Stimulated activated CD4-positive, alpha-beta T cell treated with anti-CD3 and anti-CD28 coated beads, Interleukin-4, amount 100 ng/mL, for 4 hours (primary cell): ENCODE results near the gene AMN.
"Not testable (repeated sequence)": the region's sequence is repeated elsewhere in the genome, so short reads cannot be mapped to it uniquely, and the experiment has no call there.

Source experiments
- DNase-seq, 2 experiments: peaks; one replicate each; pipeline ENCODE4 v3.0.0-alpha.2; 2020

Gene AMN

DNA sequence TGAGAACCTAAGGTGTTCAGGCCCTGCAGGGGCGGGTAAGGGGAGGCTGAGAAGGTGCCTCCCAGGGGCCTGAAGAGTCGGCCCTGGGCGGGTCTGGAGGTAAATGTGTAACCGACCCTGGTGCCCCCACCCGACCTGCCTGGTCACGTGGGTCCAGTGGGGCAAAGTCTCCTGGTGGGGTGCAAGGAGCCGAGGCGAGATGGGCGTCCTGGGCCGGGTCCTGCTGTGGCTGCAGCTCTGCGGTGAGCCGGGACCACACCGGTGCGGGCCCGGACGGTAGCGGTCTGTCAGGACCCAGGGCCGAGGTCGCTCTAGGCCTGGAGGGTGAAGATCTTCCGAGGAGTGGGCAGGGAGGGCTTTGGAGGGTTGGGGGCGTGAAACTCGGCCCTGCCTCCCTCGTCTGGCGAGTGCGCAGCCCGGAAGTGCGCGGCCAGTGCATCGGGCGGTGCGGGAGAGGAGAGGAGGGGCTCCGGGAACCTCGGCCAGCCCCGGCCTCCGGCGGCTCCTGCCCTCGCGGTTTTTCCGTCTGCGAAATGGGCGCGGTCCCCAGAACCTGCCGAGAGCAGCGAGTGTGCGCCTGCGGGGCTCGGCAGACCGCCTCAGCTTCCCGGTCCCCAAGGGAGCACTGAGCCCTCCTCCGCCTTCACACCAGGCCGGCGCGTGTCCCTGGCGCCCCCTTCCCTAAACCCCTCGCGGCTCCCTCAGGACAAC is at the start of gene AMN:
Gene AMN (plus strand): TSS at position 174 of the 711 bp plus-strand sequence. CDS start 26 bp downstream, at position 200.
- DNase-seq, result no peak

DNA sequence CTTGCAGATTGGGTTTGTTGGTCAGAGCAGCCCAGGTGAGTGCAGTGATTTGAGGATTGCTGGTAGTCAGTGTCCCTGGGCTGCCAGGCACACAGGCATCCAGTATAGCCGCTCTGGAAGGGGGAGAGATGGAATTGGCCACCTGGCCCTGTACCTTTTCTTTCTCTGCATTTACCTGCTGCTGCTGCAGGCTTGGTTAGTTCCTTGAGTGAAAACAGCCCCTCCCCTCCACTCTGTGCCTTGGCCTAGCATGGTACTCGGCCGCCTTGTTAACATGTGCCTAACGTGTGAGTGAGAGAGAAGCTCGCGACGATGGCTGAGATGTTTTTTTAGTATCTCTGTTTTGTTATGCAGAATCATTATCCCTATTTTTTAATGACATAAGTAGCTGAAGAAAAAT is 49.3 kb upstream of the AMN start:
- DNase-seq, result no peak

GRCh38 chr14:102873546-102874061 is 48.9 kb upstream of the AMN start:
- DNase-seq, result no peak

- no peak for DNase-seq
Measured at GRCh38 chr14:102875652-102876051, 46.8 kb upstream of the AMN start.

GRCh38 chr14:102877511-102877910 is 45.0 kb upstream of the AMN start:
- DNase-seq, result not testable (repeated sequence)

DNA sequence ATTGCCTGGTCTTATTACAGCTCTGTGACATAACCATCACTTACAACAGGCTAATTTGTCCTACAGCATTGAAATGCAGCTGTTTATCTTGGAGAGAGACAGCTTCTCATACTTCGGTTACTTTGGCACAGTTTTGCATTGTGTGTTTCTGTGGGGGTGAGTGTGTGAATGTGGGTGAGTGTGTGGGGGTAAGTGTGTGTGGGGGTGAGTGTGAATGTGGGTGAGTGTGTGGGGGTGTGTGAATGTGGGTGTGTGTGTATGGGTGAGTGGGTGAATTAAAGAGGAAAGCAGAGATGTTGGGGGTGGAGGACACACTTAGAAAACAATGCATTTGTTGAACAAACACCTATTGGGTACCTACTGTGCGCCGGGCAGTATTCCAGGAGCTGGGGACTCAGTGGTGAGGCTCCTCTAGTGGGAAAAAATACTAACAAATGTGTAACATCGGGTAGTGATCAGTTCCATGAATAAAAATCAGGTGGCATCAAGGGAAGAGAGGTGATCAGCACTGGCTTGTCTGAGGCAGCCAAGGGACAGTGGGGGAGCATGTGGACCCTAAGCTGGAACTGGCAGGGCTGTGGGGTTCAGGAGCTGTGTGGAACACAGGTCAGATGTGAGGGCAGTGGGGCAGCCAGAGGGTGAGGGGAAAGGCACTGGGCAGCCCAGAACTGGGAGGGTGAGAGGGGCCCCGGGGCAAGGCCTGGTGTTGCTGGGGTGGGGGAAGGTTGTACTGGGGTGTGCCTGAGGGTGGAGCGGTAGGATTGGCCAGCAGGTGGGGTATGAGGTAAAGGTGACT is 44.1 kb upstream of the AMN start:
- no peak for DNase-seq

GRCh38 chr14:102878970-102879460 is 43.4 kb upstream of the AMN start:
- DNase-seq, result no peak

- no peak for DNase-seq
Measured at GRCh38 chr14:102882226-102882906, 40.1 kb upstream of the AMN start.

DNA sequence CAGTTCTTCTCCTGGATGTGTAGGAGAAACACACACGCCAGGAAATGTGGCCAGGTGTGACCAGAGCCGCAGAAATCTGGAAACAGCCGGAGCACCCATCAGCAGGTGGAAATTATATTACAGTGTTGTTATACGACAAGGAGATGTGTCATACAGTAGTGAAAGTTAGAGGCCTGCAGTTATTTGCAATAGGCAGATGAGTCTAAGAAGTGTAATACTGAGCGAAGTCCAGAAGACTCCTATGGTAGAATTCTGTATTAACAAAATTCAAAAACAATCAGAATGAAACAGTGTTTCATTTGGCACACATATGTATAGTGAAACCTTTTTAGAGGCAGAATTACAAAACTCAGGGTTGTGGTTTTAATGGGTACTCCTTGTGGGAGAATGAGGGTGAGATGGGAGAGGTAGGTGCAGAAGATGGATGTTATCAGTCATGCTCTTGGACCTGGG is 39.3 kb upstream of the AMN start:
- DNase-seq, result no peak

DNA sequence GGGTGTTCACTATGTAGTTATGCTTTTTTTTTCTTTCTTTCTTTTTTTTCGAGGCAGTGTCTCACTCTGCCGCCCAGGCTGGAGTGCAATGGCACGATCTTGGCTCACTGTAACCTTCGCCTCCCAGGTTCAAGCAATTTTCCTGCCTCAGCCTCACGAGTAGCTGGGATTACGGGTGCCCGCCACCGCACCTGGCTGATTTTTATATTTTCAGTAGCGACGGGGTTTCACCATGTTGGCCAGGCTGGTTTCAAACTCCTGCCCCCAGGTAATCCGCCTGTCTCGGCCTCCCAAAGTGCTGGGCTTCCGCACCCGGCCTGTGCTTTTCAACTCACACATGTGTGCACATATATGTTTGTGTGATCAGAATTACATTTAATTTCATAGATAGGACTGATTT is 38.9 kb upstream of the AMN start:
- no peak for DNase-seq

DNA sequence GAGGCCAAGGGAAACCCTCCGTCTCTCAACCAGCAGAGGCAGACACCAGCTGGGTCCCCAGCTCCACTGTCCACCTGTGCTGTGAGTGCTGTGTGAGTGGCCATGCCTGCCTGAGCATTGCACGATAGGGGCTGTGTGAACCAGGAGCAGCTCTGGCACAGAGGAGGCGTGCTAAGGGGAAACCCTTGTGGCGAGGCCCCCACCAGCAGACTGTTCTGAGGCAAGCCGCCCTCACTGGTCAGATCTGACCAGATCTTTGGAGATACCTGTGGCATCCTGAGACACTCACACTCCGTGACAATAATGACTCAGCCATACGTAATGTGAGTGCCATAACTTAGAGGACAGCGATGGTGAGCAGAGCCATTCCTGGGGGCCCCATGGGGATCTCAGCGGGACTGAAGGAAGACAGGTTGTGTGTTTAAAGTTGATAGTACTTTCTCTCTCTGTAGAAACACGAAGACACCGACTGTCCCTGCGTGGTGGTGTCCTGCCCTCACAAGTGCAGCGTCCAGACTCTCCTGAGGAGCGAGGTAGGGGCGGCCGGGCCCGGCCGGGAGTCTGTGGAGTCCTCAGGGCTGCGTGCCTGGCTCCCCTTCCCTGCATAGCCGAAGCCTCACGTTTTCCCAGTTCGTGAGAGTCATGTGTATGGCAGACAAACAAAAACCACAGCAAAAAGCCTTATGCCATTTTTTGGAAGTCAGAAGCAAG is 36.6 kb upstream of the AMN start:
- DNase-seq, result no peak

GRCh38 chr14:102888748-102889147 is 33.7 kb upstream of the AMN start:
- DNase-seq, result no peak

GRCh38 chr14:102889615-102890014 is 32.8 kb upstream of the AMN start:
- no peak for DNase-seq

DNA sequence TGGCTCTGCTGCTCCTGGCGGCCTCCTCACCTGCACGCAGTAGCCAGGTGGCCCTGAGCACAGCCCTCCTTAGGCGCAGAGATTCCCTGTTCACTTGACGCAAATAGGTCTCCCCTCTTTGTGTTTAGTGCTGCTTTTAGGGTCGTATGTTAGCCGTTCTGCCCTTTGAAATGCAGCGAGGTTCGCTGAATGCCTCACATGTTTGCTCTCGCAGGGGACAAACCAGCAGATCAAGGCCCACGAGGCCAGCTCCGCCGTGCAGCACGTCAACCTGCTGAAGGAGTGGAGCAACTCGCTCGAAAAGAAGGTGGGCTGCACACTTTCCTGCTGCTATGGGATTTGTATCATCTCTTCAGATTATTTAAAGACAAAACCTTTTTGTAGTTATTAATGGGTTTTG is 31.4 kb upstream of the AMN start:
- no peak for DNase-seq

DNA sequence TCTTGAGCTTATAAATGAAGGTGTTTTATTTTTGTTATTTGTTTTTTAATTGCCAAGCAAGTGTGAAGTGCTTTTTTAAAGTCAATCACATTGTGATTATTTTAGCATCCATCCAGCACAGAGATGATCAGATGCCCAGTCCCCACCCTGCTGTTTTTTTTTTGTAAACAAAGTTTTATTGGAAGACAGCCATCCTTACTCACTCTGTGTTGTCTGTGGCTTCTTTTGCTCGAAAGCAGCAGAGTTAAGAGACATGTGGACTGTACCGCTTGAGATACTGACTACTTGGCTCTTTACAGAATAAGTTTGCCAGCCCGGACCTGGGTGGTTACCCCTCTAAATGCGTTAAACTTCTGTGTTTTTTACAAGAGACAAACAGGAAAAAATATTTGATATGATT is 30.9 kb upstream of the AMN start:
- no peak for DNase-seq

GRCh38 chr14:102892651-102893050 is 29.8 kb upstream of the AMN start:
- DNase-seq, result no peak

- DNase-seq, result no peak
Measured at GRCh38 chr14:102893452-102893851, 29.0 kb upstream of the AMN start.

GRCh38 chr14:102896735-102897134 is 25.7 kb upstream of the AMN start:
- not testable (repeated sequence) for DNase-seq

DNA sequence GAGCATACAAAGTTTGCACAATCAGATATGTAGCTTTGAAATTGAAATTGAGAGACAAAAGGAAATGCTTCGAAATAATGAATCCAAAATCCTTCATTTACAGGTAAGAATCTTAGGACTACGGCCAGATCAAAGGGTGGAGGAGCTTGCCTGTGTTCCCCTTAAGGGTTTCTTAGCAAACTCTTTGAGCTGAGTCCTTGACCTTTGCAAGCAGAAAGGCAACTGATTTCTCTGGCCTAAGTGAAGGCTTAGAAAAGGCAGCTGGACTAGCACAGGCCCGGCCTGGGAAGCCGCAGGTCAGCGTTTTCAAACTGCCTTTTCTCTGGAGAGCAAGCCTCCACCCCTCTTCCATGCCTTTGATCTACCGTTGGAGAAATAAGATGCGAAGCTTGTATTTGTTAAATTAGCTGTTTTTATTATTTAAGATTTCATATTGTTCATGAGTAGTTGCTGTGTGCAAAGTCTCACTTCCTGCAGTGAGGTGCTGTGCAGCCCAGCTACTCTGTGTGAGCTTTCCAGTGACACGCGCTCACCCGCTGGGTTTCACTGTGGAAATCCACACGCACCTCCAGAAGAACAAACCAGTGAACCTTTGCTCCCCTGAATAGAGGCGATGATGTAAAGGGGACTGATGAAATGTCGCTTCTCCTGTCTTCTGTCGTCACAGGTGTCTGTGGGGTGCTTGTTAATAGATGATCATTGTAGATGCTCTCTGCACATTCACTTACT is 25.0 kb upstream of the AMN start:
- no peak for DNase-seq

DNA sequence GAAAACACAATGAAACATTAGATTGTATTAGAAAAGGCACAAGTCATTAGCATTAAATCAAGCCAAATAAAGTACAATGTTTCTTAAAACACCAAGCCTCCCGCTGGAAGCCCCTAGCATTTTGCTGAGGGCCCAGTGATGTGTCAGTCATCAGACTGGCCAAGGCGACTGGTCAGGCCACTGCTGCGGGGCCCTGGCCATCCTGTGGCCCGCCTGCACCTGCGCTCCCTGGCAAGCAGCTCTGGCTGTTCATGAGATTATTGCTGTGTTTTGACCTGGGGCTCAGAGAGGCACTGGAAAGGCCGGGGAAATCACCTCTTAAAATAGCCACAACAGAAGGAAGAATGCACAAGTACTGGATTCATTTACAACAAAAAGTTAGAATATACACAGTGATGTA is 24.2 kb upstream of the AMN start:
- DNase-seq, result no peak

DNA sequence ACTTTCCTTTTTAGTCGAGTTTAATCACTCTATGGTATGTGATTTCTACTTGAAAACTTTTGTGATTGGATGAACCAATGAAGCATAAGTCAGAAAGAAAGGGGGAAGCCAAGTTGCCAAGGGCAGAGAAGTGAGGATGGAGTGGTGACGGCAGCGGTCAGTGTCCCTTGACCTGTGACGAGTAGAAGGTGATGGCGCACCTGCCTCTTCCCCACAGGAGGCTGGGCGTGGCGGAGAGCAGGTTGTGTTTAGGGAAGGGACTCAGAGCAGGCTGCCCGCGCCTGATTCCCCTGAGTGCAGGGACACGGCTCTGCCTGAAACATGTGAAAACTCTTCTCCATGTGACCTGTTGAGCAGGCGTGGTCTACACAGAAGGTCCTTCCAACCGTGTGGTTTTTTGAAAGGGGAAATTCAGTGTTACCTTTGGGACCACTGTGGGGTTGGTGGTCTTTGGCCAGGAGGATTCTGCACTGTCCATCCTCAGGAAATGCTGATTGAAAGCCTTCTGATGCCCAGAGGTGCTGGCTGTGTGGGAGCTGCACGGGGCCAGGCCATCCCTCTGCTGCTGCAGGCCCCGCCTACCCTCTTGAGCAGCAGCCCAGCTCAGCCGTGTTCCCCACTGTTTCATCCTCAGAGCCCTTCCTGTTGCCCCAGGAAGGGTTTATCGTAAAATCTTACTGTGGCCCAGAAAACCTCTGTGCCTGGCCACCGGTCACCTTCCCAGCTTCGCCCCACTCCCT is 23.5 kb upstream of the AMN start:
- DNase-seq, result no peak
